HepG2 (cell line): ENCODE data around the gene OPRD1. TPM values are rescaled to one million over a fixed set of nuclear protein-coding genes. Genes with fewer than 3 reads are reported as not detected.

Experiments
- ATAC-seq: fragments of 200-7000 bp; cut with Tn5 transposase; 3 replicates; pipeline ENCODE4 v1.9.1; 2020; ENCODE audit warnings: mild to moderate bottlenecking, moderate library complexity
- BruUV-seq: library from RNA; stranded (reverse); fragments of 400-500 nt; replicated peaks from 2 replicates; lab custom pipeline; 2021; lab: Mats Ljungman, UMichigan
- CTCF ChIA-PET: fragments of 300-600 bp; formaldehyde crosslinking; extraction: SDS; loops from one replicate; lab custom pipeline; 2021; ENCODE audit warnings: low total read pairs, inconsistent platforms, low intra/inter-chr PET ratio; lab: Yijun Ruan, JAX
- POLR2A ChIA-PET: fragments of 350-600 bp; sonication (Branson Sonifier 250); formaldehyde crosslinking; loops from one replicate; lab custom pipeline; 2020; ENCODE audit warnings: antibody characterized with exemption, inconsistent platforms; lab: Yijun Ruan, JAX
- DNase-seq: peaks from one replicate; pipeline ENCODE4 v3.0.0-alpha.2; 2015; ENCODE audit warnings: low spot score
- FAIRE-seq: peaks from 3 replicates; lab custom pipeline; 2011; peaks lifted over from hg19 to GRCh38; lab: Jason Lieb, UNC
- H2AFZ ChIP-seq: one replicate; pipeline ENCODE4 v1.6.1; 2011; ENCODE audit warnings: low read length, inconsistent platforms
- H3K27ac ChIP-seq: fragments of 300-600 bp; 3 replicates; pipeline ENCODE4 v1.8.0; 2011; ENCODE audit warnings: mixed run types, mild to moderate bottlenecking, mixed read lengths, low read length, inconsistent platforms; ENCODE audit not compliant: insufficient read depth; ENCODE audit errors: extremely low read length
- H3K27me3 ChIP-seq, 2 experiments: fragments of 200-600 bp in 1 of 2; 2 replicates in 1 of 2; 3 replicates in 1 of 2; pipeline versions ENCODE4 v1.6.0 to v1.8.0; 2011; ENCODE audit warnings: low read length in 2 of 2, mild to moderate bottlenecking in 2 of 2, moderate library complexity in 2 of 2, inconsistent platforms in 1 of 2; ENCODE audit not compliant: insufficient read depth in 2 of 2, control insufficient read depth in 1 of 2
- H3K36me3 ChIP-seq, 2 experiments: fragments of 200-600 bp in 1 of 2; replicated peaks in 1 of 2; 2 replicates in 1 of 2; 3 replicates in 1 of 2; pipeline versions ENCODE4 v1.5.1 to v1.8.0; 2011; ENCODE audit warnings: low read length in 2 of 2, inconsistent platforms in 1 of 2; ENCODE audit not compliant: insufficient read depth in 2 of 2, control insufficient read depth in 1 of 2
- H3K4me1 ChIP-seq: 2 replicates; pipeline ENCODE4 v1.5.1; 2012; ENCODE audit warnings: low read length, inconsistent platforms; ENCODE audit not compliant: insufficient read depth
- H3K4me2 ChIP-seq: 2 replicates; pipeline ENCODE4 v1.6.0; 2011; ENCODE audit warnings: low read depth, low read length, inconsistent platforms
- H3K4me3 ChIP-seq, 3 experiments: fragments of 200-600 bp in 1 of 3; sonication (generic), shearing (Covaris generic) in 1 of 3; replicated peaks in 1 of 3; 2 replicates each; pipeline ENCODE4 v1.5.1; 2011 to 2016; ENCODE audit warnings: low read length in 3 of 3, inconsistent platforms in 2 of 3, low read depth in 2 of 3, mild to moderate bottlenecking in 2 of 3, control low read depth in 1 of 3, mixed read lengths in 1 of 3; ENCODE audit not compliant: insufficient read depth in 1 of 3
- H3K79me2 ChIP-seq: one replicate; pipeline ENCODE4 v1.6.1; 2011; ENCODE audit warnings: low read length, inconsistent platforms; ENCODE audit not compliant: insufficient read depth
- H3K9ac ChIP-seq: 2 replicates; pipeline ENCODE4 v1.6.0; 2011; ENCODE audit warnings: mild to moderate bottlenecking, low read depth, low read length, inconsistent platforms; ENCODE audit not compliant: insufficient read depth
- H3K9me3 ChIP-seq: 2 replicates; pipeline ENCODE4 v1.5.1; 2012; ENCODE audit warnings: mild to moderate bottlenecking, low read length
- H4K20me1 ChIP-seq: 2 replicates; pipeline ENCODE4 v1.6.0; 2011; ENCODE audit warnings: inconsistent platforms, mild to moderate bottlenecking, low read length, moderate library complexity; ENCODE audit not compliant: insufficient read depth
- AGO1 ChIP-seq: fragments of 200-400 bp; formaldehyde crosslinking; IDR thresholded peaks from 2 replicates; pipeline ENCODE4 v1.6.1; 2017; ENCODE audit warnings: mild to moderate bottlenecking, low read depth, low read length, moderate library complexity; ENCODE audit not compliant: poor library complexity, severe bottlenecking
- ATF7 ChIP-seq, 2 experiments: fragments of 450-650 bp in 1 of 2; sonication (generic) in 1 of 2; formaldehyde crosslinking in 1 of 2; IDR thresholded peaks; 2 replicates each; pipeline versions ENCODE4 v1.4.0 to v1.6.1; 2016 to 2020; ENCODE audit warnings: antibody characterized with exemption in 1 of 2, mild to moderate bottlenecking in 1 of 2, missing genetic modification reagents in 1 of 2
- KDM1A ChIP-seq: IDR thresholded peaks from 2 replicates; pipeline ENCODE4 v1.6.1; 2016; ENCODE audit warnings: missing compliant biosample characterization
- MEF2D ChIP-seq: sonication (generic); formaldehyde crosslinking; IDR thresholded peaks from 2 replicates; pipeline ENCODE4 v1.5.1; 2020; ENCODE audit warnings: mild to moderate bottlenecking, missing genetic modification reagents
- NFATC3 ChIP-seq: sonication (generic); formaldehyde crosslinking; IDR thresholded peaks from 2 replicates; pipeline ENCODE4 v1.5.1; 2020; ENCODE audit warnings: mild to moderate bottlenecking, missing genetic modification reagents
- NFE2 ChIP-seq: sonication (generic); formaldehyde crosslinking; IDR thresholded peaks from 2 replicates; pipeline ENCODE4 v1.4.0; 2020; ENCODE audit warnings: missing genetic modification reagents
- STAG1 ChIP-seq: sonication (generic); formaldehyde crosslinking; IDR thresholded peaks from 2 replicates; pipeline ENCODE4 v1.4.0; 2020; ENCODE audit warnings: missing genetic modification reagents
- ZNF136 ChIP-seq: sonication (generic); formaldehyde crosslinking; IDR thresholded peaks from 2 replicates; pipeline ENCODE4 v1.8.1; 2022; ENCODE audit warnings: low read depth, mild to moderate bottlenecking, moderate library complexity, missing genetic modification reagents
- ZNF350 ChIP-seq: sonication (generic); formaldehyde crosslinking; IDR thresholded peaks from 2 replicates; pipeline ENCODE4 v1.4.0; 2020; ENCODE audit warnings: mild to moderate bottlenecking, low read depth, missing genetic modification reagents, borderline replicate concordance
- ZNF569 ChIP-seq: sonication (generic); formaldehyde crosslinking; IDR thresholded peaks from 2 replicates; pipeline ENCODE4 v1.5.0; 2020; ENCODE audit warnings: mild to moderate bottlenecking, missing genetic modification reagents, moderate library complexity, borderline replicate concordance
- ZSCAN20 ChIP-seq: sonication (generic); formaldehyde crosslinking; IDR thresholded peaks from 2 replicates; pipeline ENCODE4 v1.4.0; 2020; ENCODE audit warnings: missing genetic modification reagents, mild to moderate bottlenecking, borderline replicate concordance
- WGBS: methylation state at CpG from one replicate; pipeline ENCODE4 v1.1.6; 2017; ENCODE audit warnings: low lambda C conversion rate; 5-methylcytosine and 5-hydroxymethylcytosine counted together
- in situ Hi-C: cut with HindIII; loops from 2 replicates; pipeline ENCODE4 v1.10.0; 2017; ENCODE audit warnings: low pct_unique_long_range_greater_than_20kb; ENCODE audit not compliant: extremely low pct_ligation_motif_present
- intact Hi-C: fragments of 100-400 bp; cut with micrococcal nuclease; formaldehyde crosslinking; loops from one replicate; pipeline ENCODE4 v1.10.0; 2022; ENCODE audit not compliant: unreplicated experiment
- polyA plus RNA-seq, 8 experiments: library from polyadenylated mRNA; depleted of rRNA in 3 of 8; stranded (reverse) in 7 of 8; unstranded in 1 of 8; fragments of >200 nt; fragmentation: Illumina TruSeq in 4 of 8; extraction: Trizol in 4 of 8; gene quantifications; 2 replicates each; pipeline versions ENCODE4 v1.2.1 to v1.2.3, GENCODE V29; 2011 to 2016; ENCODE audit warnings: low read depth in 4 of 8, missing spikeins in 1 of 8, mixed read lengths in 1 of 8; ENCODE audit not compliant: insufficient read depth in 1 of 8
- total RNA-seq, 5 experiments: library from RNA; depleted of rRNA; stranded (reverse); fragments of >200 nt; fragmentation: Illumina TruSeq; extraction: Trizol; gene quantifications; 2 replicates each; pipeline ENCODE4 v1.2.3, GENCODE V29; 2016; ENCODE audit warnings: low read depth in 1 of 5
- TF ChIP-seq, protein P1 (sequence below): sonication (generic); formaldehyde crosslinking; IDR thresholded peaks from 2 replicates; pipeline ENCODE4 v1.4.0; 2020; ENCODE audit warnings: missing genetic modification reagents

OPRD1 gene
- total and polyA plus RNA-seq, 2 of the 13 experiments (the other 11 are each of a cell fraction or from before 2014, with no cell fraction given), result 0.02 to 0.03 TPM

DNA sequence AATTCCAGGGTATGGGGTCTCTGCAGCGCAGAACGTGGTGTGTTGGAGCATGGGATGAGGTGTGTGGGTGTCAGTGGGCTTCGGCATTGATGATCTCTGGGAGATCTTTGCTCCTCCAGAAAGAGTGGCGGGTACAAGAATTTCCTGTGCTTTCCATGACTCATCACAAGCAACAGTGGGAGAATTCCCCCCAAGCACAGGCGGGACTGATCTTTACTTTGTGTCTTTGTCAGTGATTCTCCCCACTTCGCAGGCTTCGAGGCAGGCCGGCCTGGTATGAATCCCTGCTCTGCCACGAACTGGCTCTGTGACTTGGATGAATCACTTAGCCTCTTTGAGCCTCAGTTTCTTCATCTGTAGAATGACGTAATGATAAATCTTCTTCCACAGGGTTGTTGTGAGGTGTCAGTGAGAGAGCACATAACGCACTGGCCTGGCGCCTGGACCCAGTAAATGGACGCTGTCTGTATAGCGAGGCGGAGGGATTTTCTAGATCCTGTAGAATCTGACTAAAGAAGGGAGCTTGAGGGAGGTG, 2.0 kb downstream of the OPRD1 start:
- TF ChIP-seq, protein P1, sequence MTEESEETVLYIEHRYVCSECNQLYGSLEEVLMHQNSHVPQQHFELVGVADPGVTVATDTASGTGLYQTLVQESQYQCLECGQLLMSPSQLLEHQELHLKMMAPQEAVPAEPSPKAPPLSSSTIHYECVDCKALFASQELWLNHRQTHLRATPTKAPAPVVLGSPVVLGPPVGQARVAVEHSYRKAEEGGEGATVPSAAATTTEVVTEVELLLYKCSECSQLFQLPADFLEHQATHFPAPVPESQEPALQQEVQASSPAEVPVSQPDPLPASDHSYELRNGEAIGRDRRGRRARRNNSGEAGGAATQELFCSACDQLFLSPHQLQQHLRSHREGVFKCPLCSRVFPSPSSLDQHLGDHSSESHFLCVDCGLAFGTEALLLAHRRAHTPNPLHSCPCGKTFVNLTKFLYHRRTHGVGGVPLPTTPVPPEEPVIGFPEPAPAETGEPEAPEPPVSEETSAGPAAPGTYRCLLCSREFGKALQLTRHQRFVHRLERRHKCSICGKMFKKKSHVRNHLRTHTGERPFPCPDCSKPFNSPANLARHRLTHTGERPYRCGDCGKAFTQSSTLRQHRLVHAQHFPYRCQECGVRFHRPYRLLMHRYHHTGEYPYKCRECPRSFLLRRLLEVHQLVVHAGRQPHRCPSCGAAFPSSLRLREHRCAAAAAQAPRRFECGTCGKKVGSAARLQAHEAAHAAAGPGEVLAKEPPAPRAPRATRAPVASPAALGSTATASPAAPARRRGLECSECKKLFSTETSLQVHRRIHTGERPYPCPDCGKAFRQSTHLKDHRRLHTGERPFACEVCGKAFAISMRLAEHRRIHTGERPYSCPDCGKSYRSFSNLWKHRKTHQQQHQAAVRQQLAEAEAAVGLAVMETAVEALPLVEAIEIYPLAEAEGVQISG (CRISPR knock-in tag), result no peak
- TF ChIP-seq ATF7 (IDR thresholded peaks at IDR 0.05) (peak; percentile 90), ATF7 (CRISPR knock-in tag; IDR thresholded peaks at IDR 0.05) (no peak)
- ChIA-PET CTCF (no interaction called here), POLR2A (no interaction called here)
- no peak overlapping the region for H2AFZ ChIP-seq
- BruUV-seq, result no TSS peak
- FAIRE-seq (no peak), DNase-seq (no peak), ATAC-seq (no peak)
- intact Hi-C loops, result no loop called here
- H3K4me2 ChIP-seq, result peak overlapping the region; percentile 15; the same call in 1 of the 2 replicates
- no peaks in the 10 kb centered on the region for H3K79me2 ChIP-seq
- in situ Hi-C loops, result no loop called here
- 38% methylated on average over 15 of the region's 15 CpGs for WGBS
- H3K9ac ChIP-seq, result no peak overlapping the region
- H3K4me3 ChIP-seq, result no peak overlapping the region
- peaks cover 31% of the 10 kb centered on the region for H3K4me1 ChIP-seq
- H3K9me3 ChIP-seq, result no peaks in the 10 kb centered on the region
- no peaks in the 10 kb centered on the region for H3K36me3 ChIP-seq
- 0 out of 2 replicates have a peak, but pooled peaks cover 7% of the 10 kb centered on the region for H4K20me1 ChIP-seq
- H3K27me3 ChIP-seq, result peaks cover 14 to 76% of the 10 kb centered on the region in 2 experiments
- no peak overlapping the region for H3K27ac ChIP-seq

DNA sequence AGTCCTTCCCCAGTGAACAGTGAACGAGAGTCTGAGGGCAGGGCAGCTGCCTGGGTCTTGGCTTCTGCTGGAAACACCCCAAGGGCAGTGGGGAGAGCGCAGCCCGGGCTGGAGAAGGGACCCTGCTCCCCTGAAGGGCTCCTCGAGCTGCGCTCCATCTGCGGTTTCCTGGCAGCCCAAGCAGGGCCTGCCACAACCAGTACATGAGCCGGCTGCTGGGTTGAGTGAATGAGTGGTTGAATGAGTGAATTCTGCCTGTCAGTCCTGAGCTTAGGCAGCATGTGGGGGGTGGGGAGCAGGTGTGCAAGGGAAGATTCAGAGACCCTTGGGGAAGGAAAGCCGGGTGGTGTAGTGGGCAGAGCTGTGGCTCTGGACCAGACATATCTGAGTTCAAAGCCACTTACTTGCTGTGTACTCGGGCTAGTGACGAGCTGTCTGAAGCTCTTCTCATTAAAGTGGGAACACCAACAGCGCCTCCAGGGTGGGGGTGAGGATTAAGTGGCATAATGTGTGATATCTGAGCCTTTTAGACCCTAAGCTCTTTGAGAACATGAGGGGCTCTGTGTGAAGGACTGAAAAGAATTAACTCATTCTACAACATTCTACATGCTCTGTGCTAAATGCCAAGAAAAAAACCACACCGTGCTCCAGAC, 3.7 kb downstream of the OPRD1 start:
- H3K9me3 ChIP-seq, result no peaks in the 10 kb centered on the region
- no TSS peak for BruUV-seq
- ChIA-PET POLR2A (no interaction called here), CTCF (no interaction called here)
- no peaks in the 10 kb centered on the region for H3K36me3 ChIP-seq
- TF ChIP-seq ZNF136 (CRISPR knock-in tag) (no peak), NFE2 (CRISPR knock-in tag) (no peak), AGO1 (no peak), STAG1 (CRISPR knock-in tag) (no peak), ZSCAN20 (CRISPR knock-in tag) (no peak), ZNF350 (no peak), ZNF569 (no peak), KDM1A (CRISPR knock-in tag) (no peak), MEF2D (no peak), NFATC3 (CRISPR knock-in tag) (no peak)
- TF ChIP-seq, all 625 proteins: peak for 0
- H3K4me1 ChIP-seq, result peaks cover 30% of the 10 kb centered on the region
- H4K20me1 ChIP-seq, result 0 out of 2 replicates have a peak, but pooled peaks cover 7% of the 10 kb centered on the region
- intact Hi-C loops, result no loop called here
- ATAC-seq (no peak; the same call in 2 of the 3 replicates), FAIRE-seq (no peak), DNase-seq (no peak)
- H3K9ac ChIP-seq, result no peak overlapping the region
- 29% methylated on average over 6 of the region's 12 CpGs for WGBS
- no peaks in the 10 kb centered on the region for H3K79me2 ChIP-seq
- H3K4me3 ChIP-seq, result no peak overlapping the region
- no peak overlapping the region for H3K4me2 ChIP-seq
- peaks cover 10 to 67% of the 10 kb centered on the region in 2 experiments for H3K27me3 ChIP-seq
- no peak overlapping the region for H3K27ac ChIP-seq
- in situ Hi-C loops, result no loop called here
- H2AFZ ChIP-seq, result no peak overlapping the region
